NCI-H1930 (cell line): Measurements from ENCODE around the gene SYS1.

ENCODE experiments used
- DNase-seq, 2 experiments: peaks; one replicate each; lab custom pipeline; 2025; lab: John Stamatoyannopoulos, UW

Gene SYS1

DNA sequence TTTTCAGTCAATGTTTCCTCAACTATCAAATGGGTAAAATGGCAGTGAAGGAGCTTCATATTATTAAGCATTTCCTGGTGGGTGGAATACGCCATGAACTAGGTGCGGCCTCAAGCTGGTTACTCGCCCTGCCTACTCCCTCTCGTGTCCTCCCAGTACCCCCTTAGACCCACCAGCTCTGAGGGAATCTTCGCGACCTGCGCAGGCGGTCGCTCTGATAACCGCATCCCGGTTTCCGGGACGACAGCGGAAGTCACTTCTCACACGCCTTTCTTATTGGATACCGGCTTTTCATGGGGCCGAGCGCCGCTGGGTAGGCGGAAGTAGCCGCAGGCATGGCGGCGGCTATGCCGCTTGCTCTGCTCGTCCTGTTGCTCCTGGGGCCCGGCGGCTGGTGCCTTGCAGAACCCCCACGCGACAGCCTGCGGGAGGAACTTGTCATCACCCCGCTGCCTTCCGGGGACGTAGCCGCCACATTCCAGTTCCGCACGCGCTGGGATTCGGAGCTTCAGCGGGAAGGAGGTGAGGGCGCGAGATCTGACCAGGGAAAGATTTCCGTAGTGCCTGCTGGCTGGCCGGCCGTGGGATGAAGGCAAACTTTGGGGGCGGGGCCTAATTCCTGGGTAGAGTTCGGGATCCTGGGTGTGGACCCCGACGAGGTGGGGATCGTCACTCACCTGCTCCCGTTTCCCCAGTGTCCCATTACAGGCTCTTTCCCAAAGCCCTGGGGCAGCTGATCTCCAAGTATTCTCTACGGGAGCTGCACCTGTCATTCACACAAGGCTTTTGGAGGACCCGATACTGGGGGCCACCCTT lies 53.1 kb downstream of the SYS1 start, which contains the start of gene PIGT:
TSS of gene PIGT (plus strand) at position 320 of the 816 bp plus-strand sequence. CDS start at position 336, 16 bp downstream.
- peak; percentile 85 to 88 for DNase-seq

DNA sequence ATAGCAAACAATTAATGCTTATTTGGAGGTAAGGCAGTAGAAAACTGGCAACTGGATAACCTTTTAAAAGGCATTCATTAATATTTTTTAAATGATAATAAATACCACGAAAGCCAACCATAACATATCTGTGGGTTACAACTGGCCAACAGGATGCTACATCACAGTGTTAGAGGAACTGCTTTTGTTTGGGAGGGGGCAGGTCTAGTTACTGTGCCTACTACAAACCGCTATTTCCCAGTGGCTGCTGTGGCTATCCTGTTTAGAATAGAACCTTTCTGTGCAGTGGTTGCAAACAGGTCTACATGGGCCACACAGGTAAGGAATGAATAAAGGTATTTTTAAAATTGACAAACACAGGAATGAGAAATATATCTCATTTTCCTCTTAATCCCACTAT lies 54.0 kb downstream of the SYS1 start:
- DNase-seq: no peak
